Stomach (tissue), 9 donors: ENCODE data around the gene TEPSIN. TPM values are rescaled to one million over a fixed set of nuclear protein-coding genes. Genes with fewer than 3 reads are reported as not detected.

Experiments
- DNase-seq, 2 donors: peaks; one replicate each; pipeline versions ENCODE4 v3.0.0 to v3.0.0-alpha.2; 2013 to 2019
- H3K27ac ChIP-seq, 5 donors: fragments of 200-600 bp in 4 of 5; sonication (generic) in 4 of 5; one replicate each; pipeline ENCODE4 v1.5.1; 2013 to 2019; ENCODE audit warnings: mild to moderate bottlenecking in 1 of 5, moderate library complexity in 1 of 5
- H3K27me3 ChIP-seq, 3 donors: fragments of 200-600 bp; sonication (generic); one replicate each; pipeline ENCODE4 v1.5.1; 2017 to 2019; ENCODE audit warnings: mixed run types in 1 of 3
- H3K36me3 ChIP-seq, 4 donors: fragments of 200-600 bp; sonication (generic); 1 replicate in 3 of 4; 2 replicates in 1 of 4; pipeline ENCODE4 v1.5.1; 2016 to 2019
- H3K4me1 ChIP-seq, 4 donors: fragments of 200-600 bp; sonication (generic); one replicate each; pipeline ENCODE4 v1.5.1; 2016 to 2019
- H3K4me3 ChIP-seq, 4 donors: fragments of 200-600 bp; sonication (generic) in 3 of 4; one replicate each; pipeline ENCODE4 v1.5.1; 2016 to 2019; ENCODE audit warnings: mild to moderate bottlenecking in 1 of 4
- H3K9me3 ChIP-seq, 4 donors: fragments of 200-600 bp; sonication (generic); one replicate each; pipeline ENCODE4 v1.5.1; 2016 to 2019
- EP300 ChIP-seq: sonication (generic); formaldehyde crosslinking; IDR thresholded peaks from one replicate; pipeline ENCODE4 v1.6.1; 2017; ENCODE audit warnings: antibody characterized with exemption
- POLR2A ChIP-seq, 4 donors: fragments of 450-650 bp; IDR thresholded peaks; one replicate each; pipeline ENCODE4 v1.6.1; 2016; ENCODE audit warnings: antibody characterized with exemption in 4 of 4, control low read depth in 2 of 4, mild to moderate bottlenecking in 1 of 4, moderate library complexity in 1 of 4
- POLR2AphosphoS5 ChIP-seq, 3 donors: sonication (generic); formaldehyde crosslinking; IDR thresholded peaks; one replicate each; pipeline ENCODE4 v1.6.1; 2016; ENCODE audit warnings: antibody characterized with exemption in 3 of 3
- WGBS, 5 donors: extraction: QIAGEN DNeasy Blood & Tissue Kit in 3 of 5; methylation state at CpG; one replicate each; pipeline versions ENCODE4 v1.1.5 to v1.1.7; 2013 to 2018; 5-methylcytosine and 5-hydroxymethylcytosine counted together
- intact Hi-C: fragments of 100-400 bp; cut with DNase I; formaldehyde crosslinking; loops from one replicate; pipeline ENCODE4 v1.15.1; 2023; ENCODE audit warnings: low total_unique reads
- polyA plus RNA-seq, 3 donors: library from polyadenylated mRNA; stranded (reverse); fragments of 200-250 nt; gene quantifications; one replicate each; pipeline ENCODE4 v1.2.3, GENCODE V29; 2013
- total RNA-seq, 5 donors: library from RNA; depleted of rRNA; stranded (reverse); fragments of >200 nt; gene quantifications; one replicate each; pipeline versions ENCODE4 v1.1.0 to v1.2.3, GENCODE V29; 2014 to 2016
- TF ChIP-seq, protein P1 (sequence below), 7 experiments: fragments of 450-650 bp in 4 of 7; fragments of 200-600 bp in 3 of 7; sonication (generic) in 3 of 7; IDR thresholded peaks; one replicate each; pipeline ENCODE4 v1.5.1; 2016 to 2019; ENCODE audit warnings: antibody characterized with exemption in 7 of 7, control low read depth in 2 of 7, mild to moderate bottlenecking in 1 of 7
- donor health status: healthy with polysubstance abuse.
- donor health status: Bipolar disorder and iron deficiency.
- donor health status: healthy.

The TEPSIN gene
- total and polyA plus RNA-seq, 8 donors, result 9.4 to 295 (median 21.4) TPM

DNA sequence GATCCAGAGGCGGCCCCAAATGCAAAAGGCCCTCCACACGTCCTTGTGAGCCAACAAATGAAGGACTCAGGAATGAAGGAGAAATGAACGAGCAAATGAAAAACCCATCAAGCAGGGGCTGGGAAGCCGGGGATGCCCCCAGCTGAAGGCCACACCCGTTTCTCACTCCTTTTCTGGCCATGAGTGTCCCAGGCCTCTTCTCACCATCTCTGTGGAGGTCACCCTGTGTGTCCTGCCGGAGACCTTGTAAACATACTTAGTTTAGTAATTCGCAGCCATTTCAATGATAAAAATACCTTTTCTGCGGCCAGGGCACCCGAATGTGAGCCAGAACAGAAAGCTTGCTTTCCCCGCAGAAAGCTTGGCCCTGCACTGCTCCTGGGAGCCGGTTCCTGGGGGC is 51.7 kb downstream of the TEPSIN start:
- TF ChIP-seq, protein P1, sequence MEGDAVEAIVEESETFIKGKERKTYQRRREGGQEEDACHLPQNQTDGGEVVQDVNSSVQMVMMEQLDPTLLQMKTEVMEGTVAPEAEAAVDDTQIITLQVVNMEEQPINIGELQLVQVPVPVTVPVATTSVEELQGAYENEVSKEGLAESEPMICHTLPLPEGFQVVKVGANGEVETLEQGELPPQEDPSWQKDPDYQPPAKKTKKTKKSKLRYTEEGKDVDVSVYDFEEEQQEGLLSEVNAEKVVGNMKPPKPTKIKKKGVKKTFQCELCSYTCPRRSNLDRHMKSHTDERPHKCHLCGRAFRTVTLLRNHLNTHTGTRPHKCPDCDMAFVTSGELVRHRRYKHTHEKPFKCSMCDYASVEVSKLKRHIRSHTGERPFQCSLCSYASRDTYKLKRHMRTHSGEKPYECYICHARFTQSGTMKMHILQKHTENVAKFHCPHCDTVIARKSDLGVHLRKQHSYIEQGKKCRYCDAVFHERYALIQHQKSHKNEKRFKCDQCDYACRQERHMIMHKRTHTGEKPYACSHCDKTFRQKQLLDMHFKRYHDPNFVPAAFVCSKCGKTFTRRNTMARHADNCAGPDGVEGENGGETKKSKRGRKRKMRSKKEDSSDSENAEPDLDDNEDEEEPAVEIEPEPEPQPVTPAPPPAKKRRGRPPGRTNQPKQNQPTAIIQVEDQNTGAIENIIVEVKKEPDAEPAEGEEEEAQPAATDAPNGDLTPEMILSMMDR (IDR thresholded peaks at IDR 0.05), result no peak
- TF ChIP-seq EP300 (no peak), POLR2AphosphoS5 (IDR thresholded peaks at IDR 0.05) (no peak), POLR2A (IDR thresholded peaks at IDR 0.05) (no peak)
- H3K4me3 ChIP-seq, result no peak overlapping the region
- no peaks in the 10 kb centered on the region for H3K4me1 ChIP-seq
- peaks cover 0 to 37% (median 30%) of the 10 kb centered on the region in 4 donors for H3K36me3 ChIP-seq
- peaks cover 0 to 26% (median 0%) of the 10 kb centered on the region in 3 donors for H3K27me3 ChIP-seq
- no peak for DNase-seq
- no peaks in the 10 kb centered on the region for H3K9me3 ChIP-seq
- no peak overlapping the region for H3K27ac ChIP-seq
- intact Hi-C loops, result no loop called here
- 86 to 93% (median 92%) methylated on average over 11 of the region's 11 CpGs for WGBS, 5 donors

DNA sequence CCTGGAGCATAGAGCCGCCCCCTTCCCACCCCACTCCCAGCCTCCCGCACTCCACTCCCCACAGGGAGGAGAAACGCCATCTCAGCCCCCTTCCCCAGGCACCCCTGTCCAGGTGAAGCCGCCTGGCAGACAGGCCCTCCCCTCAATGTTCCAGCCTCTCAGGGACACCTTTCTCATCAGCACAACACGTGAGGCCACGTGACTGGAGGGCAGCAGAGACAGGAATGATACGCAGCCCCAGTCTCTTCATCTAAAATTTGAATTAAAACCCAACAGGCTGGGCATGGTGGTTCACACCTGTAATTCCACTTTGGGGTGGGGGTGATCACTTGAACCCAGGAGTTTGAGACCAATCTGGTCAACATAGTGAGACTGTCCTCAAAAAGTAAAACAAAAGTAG is 52.7 kb downstream of the TEPSIN start:
- Histone ChIP-seq H3K9me3 (no peaks in the 10 kb centered on the region), H3K4me1 (no peaks in the 10 kb centered on the region), H3K4me3 (no peak overlapping the region), H3K27me3 (peaks cover 0 to 35% (median 0%) of the 10 kb centered on the region in 3 donors), H3K36me3 (peaks cover 0 to 28% (median 24%) of the 10 kb centered on the region in 4 donors), H3K27ac (no peak overlapping the region)
- WGBS, 5 donors, result 70 to 87% (median 81%) methylated on average over 6 to 7 of the region's 7 CpGs
- intact Hi-C loops, result no loop called here
- DNase-seq, result no peak
- TF ChIP-seq EP300, result no peak
- TF ChIP-seq, protein P1 (IDR thresholded peaks at IDR 0.05), result no peak
- TF ChIP-seq POLR2A (IDR thresholded peaks at IDR 0.05), result no peak
- TF ChIP-seq POLR2AphosphoS5 (IDR thresholded peaks at IDR 0.05), result no peak

DNA sequence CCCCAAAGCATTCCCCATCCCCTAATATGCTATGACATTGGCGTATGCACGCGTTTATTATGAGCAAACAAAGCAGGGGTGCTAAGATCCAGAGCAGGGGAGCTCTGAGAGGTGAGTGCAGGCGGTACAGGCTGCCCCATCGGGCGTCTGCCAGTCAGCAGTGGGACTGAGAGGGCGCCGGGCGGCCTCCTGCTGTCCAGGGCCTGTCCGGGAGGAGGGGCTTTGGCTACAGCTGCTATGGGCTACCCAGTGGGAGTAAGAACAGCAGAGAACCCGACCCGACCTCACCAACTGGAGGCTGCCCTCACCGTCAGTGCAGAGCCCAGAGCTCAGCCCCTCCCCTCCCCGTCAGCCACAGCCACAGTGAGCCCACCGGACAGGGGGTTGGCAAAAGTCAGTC is 54.3 kb downstream of the TEPSIN start:
- no peak for DNase-seq
- Histone ChIP-seq H3K4me3 (no peak overlapping the region), H3K4me1 (no peaks in the 10 kb centered on the region), H3K36me3 (peaks cover 0 to 13% (median 8%) of the 10 kb centered on the region in 4 donors), H3K9me3 (no peaks in the 10 kb centered on the region), H3K27ac (no peak overlapping the region), H3K27me3 (peaks cover 0 to 48% (median 0%) of the 10 kb centered on the region in 3 donors)
- 17 to 29% (median 23%) methylated on average over 15 of the region's 15 CpGs for WGBS, 5 donors
- intact Hi-C loops, result no loop called here
- TF ChIP-seq EP300, result no peak
- TF ChIP-seq POLR2AphosphoS5 (IDR thresholded peaks at IDR 0.05), result no peak
- no peak for TF ChIP-seq POLR2A (IDR thresholded peaks at IDR 0.05)
- TF ChIP-seq, protein P1 (IDR thresholded peaks at IDR 0.05), result no peak

DNA sequence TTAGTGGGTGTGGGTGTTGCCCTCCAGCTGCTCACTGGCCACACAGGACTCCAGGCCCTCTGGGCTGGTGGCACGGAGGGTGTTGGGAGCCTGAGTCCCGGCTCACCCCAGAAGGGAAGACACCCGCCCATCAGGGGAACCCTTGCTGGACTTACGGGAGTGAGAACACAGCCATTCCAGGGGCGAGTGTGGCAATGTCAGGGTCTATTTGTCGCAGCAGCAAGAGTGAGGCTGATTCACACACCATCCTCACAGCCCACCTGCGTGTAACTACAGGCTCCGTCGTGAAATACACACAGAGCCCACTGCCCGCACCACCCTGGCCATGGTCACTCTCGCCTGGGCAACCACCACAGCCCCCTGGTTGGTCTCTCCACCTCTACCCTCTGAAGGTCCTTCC is 55.0 kb downstream of the TEPSIN start:
- no peaks in the 10 kb centered on the region for H3K9me3 ChIP-seq
- H3K27me3 ChIP-seq, result peaks cover 0 to 52% (median 0%) of the 10 kb centered on the region in 3 donors
- H3K36me3 ChIP-seq, result peaks cover 0 to 6% (median 2%) of the 10 kb centered on the region in 4 donors
- 91 to 98% (median 96%) methylated on average over 10 to 11 of the region's 11 CpGs for WGBS, 5 donors
- H3K27ac ChIP-seq, result no peak overlapping the region
- no peak for DNase-seq
- no peak overlapping the region for H3K4me3 ChIP-seq
- intact Hi-C loops, result no loop called here
- no peaks in the 10 kb centered on the region for H3K4me1 ChIP-seq
- TF ChIP-seq EP300 (no peak), POLR2A (IDR thresholded peaks at IDR 0.05) (no peak), POLR2AphosphoS5 (IDR thresholded peaks at IDR 0.05) (no peak)
- TF ChIP-seq, protein P1 (IDR thresholded peaks at IDR 0.05), result no peak
